Liver (tissue), 9 donors: ENCODE data around the gene TSC22D3. TPM values are rescaled to one million over a fixed set of nuclear protein-coding genes. Genes with fewer than 3 reads are reported as not detected.
A peak's percentile ranks its signal among the peaks of the same experiment; 100 is the strongest.

ENCODE experiments used
- DNase-seq: peaks from one replicate; pipeline ENCODE4 v3.0.0-alpha.2; 2017; ENCODE audit warnings: low spot score
- H3K27ac ChIP-seq, 2 donors: one replicate each; pipeline ENCODE4 v1.7.0; 2013; ENCODE audit warnings: inconsistent platforms in 2 of 2, low read length in 2 of 2, control low read depth in 1 of 2, low read depth in 1 of 2, mild to moderate bottlenecking in 1 of 2
- H3K27me3 ChIP-seq, 4 donors: one replicate each; pipeline versions ENCODE4 v1.6.1 to v1.7.0; 2013; ENCODE audit warnings: low read length in 3 of 4, inconsistent platforms in 1 of 4, mild to moderate bottlenecking in 1 of 4, moderate library complexity in 1 of 4; ENCODE audit not compliant: control insufficient read depth in 4 of 4, insufficient read depth in 4 of 4
- H3K36me3 ChIP-seq, 4 donors: one replicate each; pipeline versions ENCODE4 v1.6.1 to v1.7.0; 2013; ENCODE audit warnings: low read length in 3 of 4, mild to moderate bottlenecking in 3 of 4, low read depth in 1 of 4, moderate library complexity in 1 of 4; ENCODE audit not compliant: control insufficient read depth in 4 of 4, insufficient read depth in 3 of 4
- H3K4me1 ChIP-seq, 4 donors: one replicate each; pipeline versions ENCODE4 v1.6.1 to v1.7.0; 2013; ENCODE audit warnings: low read length in 3 of 4, mild to moderate bottlenecking in 3 of 4, moderate library complexity in 1 of 4; ENCODE audit not compliant: control insufficient read depth in 4 of 4, insufficient read depth in 4 of 4
- H3K4me3 ChIP-seq, 3 donors: one replicate each; pipeline versions ENCODE4 v1.6.1 to v1.7.0; 2013; ENCODE audit warnings: low read length in 3 of 3, control low read depth in 1 of 3, low read depth in 1 of 3, mild to moderate bottlenecking in 1 of 3
- H3K9ac ChIP-seq, 2 donors: one replicate each; pipeline ENCODE4 v1.7.0; 2013; ENCODE audit warnings: low read length in 2 of 2, mild to moderate bottlenecking in 2 of 2, moderate library complexity in 2 of 2, control low read depth in 1 of 2, low read depth in 1 of 2
- H3K9me3 ChIP-seq, 4 donors: one replicate each; pipeline versions ENCODE4 v1.6.1 to v1.7.0; 2013; ENCODE audit warnings: low read length in 3 of 4; ENCODE audit not compliant: control insufficient read depth in 4 of 4
- ATF3 ChIP-seq: IDR thresholded peaks from 2 replicates; pipeline ENCODE4 v1.6.1; 2016; ENCODE audit warnings: antibody characterized with exemption
- CTCF ChIP-seq: fragments of 150-350 bp; IDR thresholded peaks from 2 replicates; pipeline ENCODE4 v1.5.1; 2017; ENCODE audit warnings: improper control_type of control experiment, low read depth, low read length; ENCODE audit not compliant: missing input control
- FOXA1 ChIP-seq: IDR thresholded peaks from 2 replicates; pipeline ENCODE4 v1.6.1; 2016; ENCODE audit warnings: antibody characterized with exemption
- FOXA2 ChIP-seq: IDR thresholded peaks from 2 replicates; pipeline ENCODE4 v1.6.1; 2016; ENCODE audit warnings: antibody characterized with exemption
- GABPA ChIP-seq, 2 donors: IDR thresholded peaks in 1 of 2; conservative IDR thresholded peaks in 1 of 2; 2 replicates each; pipeline ENCODE4 v1.6.1; 2016; ENCODE audit warnings: antibody characterized with exemption in 2 of 2, mild to moderate bottlenecking in 1 of 2, moderate library complexity in 1 of 2
- HNF4A ChIP-seq, 2 donors: conservative IDR thresholded peaks; 2 replicates each; pipeline ENCODE4 v1.6.1; 2016; ENCODE audit warnings: antibody characterized with exemption in 2 of 2, mild to moderate bottlenecking in 2 of 2
- HNF4G ChIP-seq: IDR thresholded peaks from 2 replicates; pipeline ENCODE4 v1.6.1; 2016; ENCODE audit warnings: antibody characterized with exemption
- JUND ChIP-seq, 2 donors: IDR thresholded peaks; 2 replicates each; pipeline ENCODE4 v1.6.1; 2016; ENCODE audit warnings: antibody characterized with exemption in 2 of 2
- MAX ChIP-seq: IDR thresholded peaks from 2 replicates; pipeline ENCODE4 v1.6.1; 2016; ENCODE audit warnings: antibody characterized with exemption
- NR2F2 ChIP-seq: IDR thresholded peaks from 2 replicates; pipeline ENCODE4 v1.6.1; 2016; ENCODE audit warnings: antibody characterized with exemption
- RAD21 ChIP-seq, 2 donors: IDR thresholded peaks; 2 replicates each; pipeline ENCODE4 v1.6.1; 2016; ENCODE audit warnings: antibody characterized with exemption in 2 of 2, mild to moderate bottlenecking in 2 of 2
- REST ChIP-seq: IDR thresholded peaks from 2 replicates; pipeline ENCODE4 v1.6.1; 2016; ENCODE audit warnings: antibody characterized with exemption, mild to moderate bottlenecking
- RXRA ChIP-seq, 2 donors: IDR thresholded peaks; 2 replicates each; pipeline ENCODE4 v1.6.1; 2017 to 2018; ENCODE audit warnings: antibody characterized with exemption in 2 of 2, mild to moderate bottlenecking in 1 of 2
- SP1 ChIP-seq: IDR thresholded peaks from 2 replicates; pipeline ENCODE4 v1.6.1; 2018; ENCODE audit warnings: antibody characterized with exemption, mild to moderate bottlenecking
- YY1 ChIP-seq: IDR thresholded peaks from 2 replicates; pipeline ENCODE4 v1.6.1; 2016; ENCODE audit warnings: antibody characterized with exemption, mild to moderate bottlenecking
- ZBTB33 ChIP-seq: IDR thresholded peaks from 2 replicates; pipeline ENCODE4 v1.6.1; 2016; ENCODE audit warnings: antibody characterized with exemption
- WGBS: extraction: QIAGEN DNeasy Blood & Tissue Kit; methylation state at CpG from one replicate; pipeline ENCODE4 v1.1.7; 2013; 5-methylcytosine and 5-hydroxymethylcytosine counted together
- polyA plus RNA-seq, 2 donors: library from polyadenylated mRNA; stranded (reverse) in 1 of 2; unstranded in 1 of 2; fragments of 200-250 nt in 1 of 2; fragments of >200 nt in 1 of 2; fragmentation: Nextera tagmentation in 1 of 2; extraction: Ambion mirVana in 1 of 2; gene quantifications; one replicate each; pipeline versions ENCODE4 v1.2.1 to v1.2.3, GENCODE V29; 2013 to 2015
- total RNA-seq, 2 donors: library from RNA; depleted of rRNA; stranded (reverse); fragments of >200 nt; gene quantifications; one replicate each; pipeline ENCODE4 v1.2.3, GENCODE V29; 2014
- donor health status: healthy.
- donor health status: healthy.
- donor health status: healthy.
- donor health status: healthy.
- donor health status: healthy.

Gene TSC22D3
- total and polyA plus RNA-seq, 4 donors = 10.5 to 128 (median 48.1) TPM

GRCh38 chrX:107725761-107726555 lies 49.6 kb downstream of the TSC22D3 start:
- H3K27ac ChIP-seq = peak overlapping the region; percentile 51 to 83
- H3K4me3 ChIP-seq = no peak overlapping the region
- TF ChIP-seq JUND (IDR thresholded peaks at IDR 0.05) (peak; percentile 27 to 29), RXRA (IDR thresholded peaks at IDR 0.05) (peak; percentile 40 to 45), SP1 (peak; percentile 49), YY1 (no peak), CTCF (no peak), ATF3 (no peak), REST (no peak), HNF4A (conservative IDR thresholded peaks at IDR 0.05) (peak in 1 of 2 donors; percentile 10), NR2F2 (peak; percentile 37), HNF4G (no peak), ZBTB33 (no peak), FOXA1 (no peak)
- H3K4me1 ChIP-seq = peaks cover 24 to 58% (median 31%) of the 10 kb centered on the region in 4 donors
- H3K9ac ChIP-seq = no peak overlapping the region
- H3K27me3 ChIP-seq = no peaks in the 10 kb centered on the region
- H3K36me3 ChIP-seq = no peaks in the 10 kb centered on the region
- no peak for DNase-seq
- no peaks in the 10 kb centered on the region for H3K9me3 ChIP-seq
- WGBS = 51% methylated on average over 9 of the region's 9 CpGs

- Histone ChIP-seq H3K27ac (no peak overlapping the region), H3K4me1 (peaks cover 21 to 46% (median 25%) of the 10 kb centered on the region in 4 donors)
- no peak for DNase-seq
- TF ChIP-seq HNF4A (conservative IDR thresholded peaks at IDR 0.05) (no peak), RAD21 (IDR thresholded peaks at IDR 0.05) (no peak), FOXA1 (no peak), YY1 (no peak), MAX (no peak), CTCF (no peak), REST (no peak), JUND (IDR thresholded peaks at IDR 0.05) (no peak), GABPA (IDR thresholded peaks at IDR 0.05 in 1 of 2, conservative IDR thresholded peaks at IDR 0.05 in 1 of 2) (no peak), FOXA2 (no peak), NR2F2 (no peak), SP1 (no peak)
These were observed 50.9 kb downstream of the TSC22D3 start for GRCh38 chrX:107724653-107725052.

More at GRCh38 chrX:107724653-107725052, 50.9 kb downstream of the TSC22D3 start:
- Histone ChIP-seq H3K27me3 (no peaks in the 10 kb centered on the region), H3K4me3 (no peak overlapping the region), H3K9me3 (no peaks in the 10 kb centered on the region), H3K9ac (no peak overlapping the region), H3K36me3 (no peaks in the 10 kb centered on the region)
- WGBS = 85% methylated on average over 3 of the region's 3 CpGs
